Measurements from ENCODE around the gene ADNP2. TPM values are rescaled to one million over a fixed set of nuclear protein-coding genes. Genes with fewer than 3 reads are reported as not detected.

Gene ADNP2
- total RNA-seq, 1 experiment from 2014 or later: 12.6 TPM

DNA sequence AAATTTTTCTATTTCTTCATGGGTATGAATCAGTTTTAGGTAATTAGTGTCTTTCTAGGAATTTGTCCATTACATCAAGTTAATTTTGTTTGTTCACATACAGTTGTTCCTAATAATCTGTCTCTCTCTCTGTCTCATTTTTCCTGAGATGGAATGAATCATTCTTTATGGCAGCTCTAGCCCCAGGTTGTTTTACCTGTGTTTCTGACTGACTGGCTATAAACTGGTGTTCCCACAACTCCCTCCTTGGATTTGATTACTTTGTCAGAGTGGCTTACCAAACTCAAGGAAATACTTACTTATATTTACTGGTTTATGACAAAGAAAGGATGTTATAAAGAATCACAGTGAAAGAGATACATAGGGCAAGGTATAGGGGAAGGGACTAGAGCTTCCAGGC is 15.1 kb downstream of the ADNP2 start:
- Histone ChIP-seq H4K20me1 (ENCODE audit: insufficient read depth) (peaks cover 59% of the 10 kb centered on the region), H3K79me2 (ENCODE audit: low read depth) (peaks cover 91% of the 10 kb centered on the region), H3K4me3 (no peak overlapping the region), H3F3A (ENCODE audit: insufficient read depth, low read depth) (peaks cover 7% of the 10 kb centered on the region; the same call in 1 of the 2 replicates), H3K4me1 (replicated peaks; ENCODE audit: insufficient read depth) (peaks cover 8% of the 10 kb centered on the region), H3K4me2 (peak overlapping the region; percentile 27; the same call in 1 of the 2 replicates), H3K27ac (peak overlapping the region; percentile 58), H3K9me3 (ENCODE audit: insufficient read depth, low read depth) (no peaks in the 10 kb centered on the region), H2AFZ (no peak overlapping the region), H3K9me2 (ENCODE audit: insufficient read depth) (no peaks in the 10 kb centered on the region), H3K27me3 (ENCODE audit: insufficient read depth, low read depth) (no peaks in the 10 kb centered on the region), H3K36me3 (ENCODE audit: low read depth) (no peaks in the 10 kb centered on the region; the same call in 1 of the 2 replicates)
- ChIA-PET POLR2A (ENCODE audit: unreplicated experiment) (no interaction called here), CTCF (no interaction called here)
- intact Hi-C loops (cut with micrococcal nuclease; ENCODE audit: unreplicated experiment): no loop called here
- DNase-seq: peak in 1 of 2 experiments; percentile 42
- TF ChIP-seq EZH2 (IDR thresholded peaks at IDR 0.05; ENCODE audit: low read depth) (no peak), CTCF (conservative IDR thresholded peaks at IDR 0.05) (no peak)
- no TSS peak for BruUV-seq (replicated peaks)

DNA sequence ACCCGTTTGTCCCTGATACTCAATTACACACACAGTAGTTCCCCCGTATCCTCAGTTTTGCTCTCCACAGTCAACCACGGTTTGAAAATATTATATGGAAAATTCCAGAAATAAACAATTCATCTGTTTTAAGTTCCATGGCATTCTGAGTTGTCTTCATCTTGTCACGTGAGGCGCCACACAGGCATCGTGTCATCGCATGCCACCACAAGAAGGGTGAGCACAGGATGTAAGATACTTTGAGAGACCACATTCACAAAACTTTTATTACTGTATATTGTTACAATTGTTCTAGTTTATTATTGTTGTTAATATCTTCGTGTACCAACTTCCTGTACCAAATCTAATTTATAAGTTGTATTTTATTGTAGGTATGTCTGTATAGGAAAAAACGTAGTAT is 17.7 kb downstream of the ADNP2 start:
- Histone ChIP-seq H3K27me3 (ENCODE audit: insufficient read depth, low read depth) (no peaks in the 10 kb centered on the region), H2AFZ (no peak overlapping the region), H3K27ac (no peak overlapping the region), H3K9me2 (ENCODE audit: insufficient read depth) (no peaks in the 10 kb centered on the region), H3F3A (ENCODE audit: insufficient read depth, low read depth) (peaks cover 7% of the 10 kb centered on the region; the same call in 1 of the 2 replicates), H3K9me3 (ENCODE audit: insufficient read depth, low read depth) (no peaks in the 10 kb centered on the region), H3K4me3 (no peak overlapping the region), H3K4me2 (no peak overlapping the region), H3K4me1 (replicated peaks; ENCODE audit: insufficient read depth) (peaks cover 8% of the 10 kb centered on the region), H4K20me1 (ENCODE audit: insufficient read depth) (peaks cover 73% of the 10 kb centered on the region), H3K36me3 (ENCODE audit: low read depth) (no peaks in the 10 kb centered on the region), H3K79me2 (ENCODE audit: low read depth) (peaks cover 84% of the 10 kb centered on the region)
- intact Hi-C loops (cut with micrococcal nuclease; ENCODE audit: unreplicated experiment): no loop called here
- no TSS peak for BruUV-seq (replicated peaks)
- TF ChIP-seq CTCF (conservative IDR thresholded peaks at IDR 0.05) (no peak), EZH2 (IDR thresholded peaks at IDR 0.05; ENCODE audit: low read depth) (no peak)
- no peak for DNase-seq
- ChIA-PET POLR2A (ENCODE audit: unreplicated experiment) (no interaction called here), CTCF (no interaction called here)

DNA sequence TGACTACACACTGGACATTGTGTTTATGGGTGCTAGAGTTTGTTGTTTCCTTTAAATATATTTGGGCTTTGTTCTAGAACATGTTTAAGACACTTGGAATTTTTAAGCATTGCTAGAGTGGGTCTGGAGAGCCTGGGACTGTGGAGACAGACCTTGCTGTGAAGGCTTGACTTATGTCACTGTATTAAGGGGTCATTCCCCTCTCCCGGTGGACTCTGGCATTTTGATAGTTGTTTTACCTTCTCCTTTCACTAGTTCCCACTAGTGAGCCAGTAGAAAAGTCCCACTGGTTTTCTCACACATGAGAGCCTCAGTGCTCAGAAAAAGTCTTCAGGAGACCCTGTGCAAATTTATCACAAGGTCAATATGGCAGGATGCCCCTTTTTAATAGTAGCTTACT is 18.6 kb downstream of the ADNP2 start:
- no peak overlapping the region for H3K4me2 ChIP-seq
- no peak overlapping the region for H3K27ac ChIP-seq
- no peaks in the 10 kb centered on the region for H3K27me3 ChIP-seq (ENCODE audit: insufficient read depth, low read depth)
- H3K4me3 ChIP-seq: no peak overlapping the region
- no peak for DNase-seq
- peaks cover 8% of the 10 kb centered on the region for H3K4me1 ChIP-seq (replicated peaks; ENCODE audit: insufficient read depth)
- H3K9me3 ChIP-seq (ENCODE audit: insufficient read depth, low read depth): no peaks in the 10 kb centered on the region
- 0 out of 2 replicates have a peak, but pooled peaks cover under 1% of the 10 kb centered on the region for H3K36me3 ChIP-seq (ENCODE audit: low read depth)
- peaks cover 7% of the 10 kb centered on the region; the same call in 1 of the 2 replicates for H3F3A ChIP-seq (ENCODE audit: insufficient read depth, low read depth)
- no peak overlapping the region for H2AFZ ChIP-seq
- ChIA-PET POLR2A (ENCODE audit: unreplicated experiment) (no interaction called here), CTCF (no interaction called here)
- no peaks in the 10 kb centered on the region for H3K9me2 ChIP-seq (ENCODE audit: insufficient read depth)
- intact Hi-C loops (cut with micrococcal nuclease; ENCODE audit: unreplicated experiment): no loop called here
- peaks cover 81% of the 10 kb centered on the region for H3K79me2 ChIP-seq (ENCODE audit: low read depth)
- H4K20me1 ChIP-seq (ENCODE audit: insufficient read depth): peaks cover 69% of the 10 kb centered on the region
- BruUV-seq (replicated peaks): no TSS peak
- no peak for TF ChIP-seq EZH2 (IDR thresholded peaks at IDR 0.05; ENCODE audit: low read depth)
- TF ChIP-seq CTCF (conservative IDR thresholded peaks at IDR 0.05): no peak
